ENCODE measurements around the gene HOXB7.

Gene HOXB7

GRCh38 chr17:48593840-48594537, 16.8 kb downstream of the HOXB7 start:
- peak; percentile 83 for DNase-seq

- peak; percentile 67 for DNase-seq
Measured at GRCh38 chr17:48593126-48593829, 17.5 kb downstream of the HOXB7 start, which contains the start of gene HOXB5. HOXB5 (minus strand) TSS chr17:48593779; CDS start chr17:48593682, 97 bp downstream.

DNA sequence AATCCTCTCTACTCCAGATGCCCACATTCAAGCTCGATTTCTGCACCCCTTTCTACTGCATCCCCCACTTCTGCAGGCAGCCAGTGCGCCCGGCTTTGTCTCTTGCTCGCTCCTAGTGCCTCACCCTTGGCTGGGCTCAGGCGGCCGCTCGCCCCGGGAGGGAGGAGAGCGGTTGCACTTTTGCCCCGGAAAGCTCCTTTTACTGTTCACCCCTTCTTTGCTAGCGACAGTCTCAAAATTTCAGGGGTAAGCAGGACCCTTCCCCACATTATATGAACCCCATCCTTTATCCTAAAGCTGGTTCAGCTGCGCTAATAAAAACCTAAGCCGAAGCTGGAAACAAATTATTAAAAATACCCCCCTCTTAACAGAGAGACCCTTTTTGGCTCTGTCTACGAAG, 18.2 kb downstream of the HOXB7 start:
- no peak for DNase-seq

GRCh38 chr17:48592057-48592514, 18.7 kb downstream of the HOXB7 start:
- DNase-seq: no peak

- no peak for DNase-seq
Measured at GRCh38 chr17:48591255-48592056, 19.4 kb downstream of the HOXB7 start.

GRCh38 chr17:48590607-48591161, 20.1 kb downstream of the HOXB7 start:
- no peak for DNase-seq

DNA sequence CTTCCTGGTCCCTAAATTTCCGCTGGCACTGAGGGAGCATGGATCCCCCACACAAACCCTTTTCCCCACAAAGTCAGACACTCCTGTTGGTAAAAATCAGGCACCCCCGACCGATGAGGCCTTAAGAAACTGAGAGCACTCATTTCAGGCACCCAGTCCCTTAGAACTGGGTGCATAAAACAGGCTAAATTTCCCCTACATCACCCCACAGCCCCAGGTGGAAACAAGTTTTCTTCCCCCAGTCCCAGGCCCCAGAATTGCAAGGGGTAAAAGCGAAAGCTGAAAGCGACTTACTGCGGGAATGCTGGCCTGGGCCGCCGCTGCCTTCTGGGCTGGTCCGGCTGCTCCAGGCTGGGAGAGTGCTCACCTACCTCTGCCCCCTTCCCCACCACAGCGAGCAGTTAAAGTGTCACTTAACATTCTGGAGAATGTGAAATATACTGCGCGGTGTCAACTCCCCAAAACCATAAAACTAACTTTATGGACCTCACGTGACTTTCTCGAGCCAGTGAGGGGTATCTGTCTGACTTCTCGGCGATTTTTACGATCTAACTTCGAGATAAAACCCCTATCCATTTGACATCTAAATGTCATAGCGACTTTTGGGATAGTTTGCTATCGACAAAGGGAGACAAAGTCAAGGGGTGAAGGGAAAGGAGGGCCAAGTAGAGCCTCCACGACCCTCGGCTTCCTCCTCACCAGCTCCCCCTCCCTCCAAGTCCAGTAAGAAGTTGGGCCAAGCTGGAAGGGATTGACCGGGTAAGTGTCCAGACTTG, 20.8 kb downstream of the HOXB7 start, which contains the start of gene HOXB3:
Gene HOXB3, minus strand, starts transcription at position 411 of the 776 bp plus-strand sequence. CDS start 37,767 bp downstream, outside the sequence.
- no peak for DNase-seq

- DNase-seq: no peak
Measured at GRCh38 chr17:48589060-48589830, 21.6 kb downstream of the HOXB7 start.

GRCh38 chr17:48588528-48588927, 22.3 kb downstream of the HOXB7 start:
- DNase-seq: no peak

DNA sequence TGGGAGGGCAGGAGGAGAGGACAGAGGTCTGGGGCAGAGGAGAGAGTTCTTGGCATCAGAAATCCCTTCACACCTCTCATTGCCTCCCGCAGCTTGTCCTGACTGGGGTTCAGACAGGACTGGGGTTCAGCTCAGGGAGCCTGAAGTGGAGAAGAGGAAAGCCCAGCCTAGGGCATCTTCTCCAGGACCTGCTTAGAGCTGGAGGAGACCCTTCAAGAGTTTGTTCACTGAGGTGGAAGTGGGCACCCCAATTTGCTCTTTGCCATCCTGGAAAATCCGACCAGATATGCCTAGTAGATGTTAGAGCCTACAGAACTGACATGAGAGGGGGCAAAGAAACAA, 22.8 kb downstream of the HOXB7 start:
- no peak for DNase-seq

GRCh38 chr17:48587276-48588073, 23.3 kb downstream of the HOXB7 start:
- peak; percentile 41 for DNase-seq

DNA sequence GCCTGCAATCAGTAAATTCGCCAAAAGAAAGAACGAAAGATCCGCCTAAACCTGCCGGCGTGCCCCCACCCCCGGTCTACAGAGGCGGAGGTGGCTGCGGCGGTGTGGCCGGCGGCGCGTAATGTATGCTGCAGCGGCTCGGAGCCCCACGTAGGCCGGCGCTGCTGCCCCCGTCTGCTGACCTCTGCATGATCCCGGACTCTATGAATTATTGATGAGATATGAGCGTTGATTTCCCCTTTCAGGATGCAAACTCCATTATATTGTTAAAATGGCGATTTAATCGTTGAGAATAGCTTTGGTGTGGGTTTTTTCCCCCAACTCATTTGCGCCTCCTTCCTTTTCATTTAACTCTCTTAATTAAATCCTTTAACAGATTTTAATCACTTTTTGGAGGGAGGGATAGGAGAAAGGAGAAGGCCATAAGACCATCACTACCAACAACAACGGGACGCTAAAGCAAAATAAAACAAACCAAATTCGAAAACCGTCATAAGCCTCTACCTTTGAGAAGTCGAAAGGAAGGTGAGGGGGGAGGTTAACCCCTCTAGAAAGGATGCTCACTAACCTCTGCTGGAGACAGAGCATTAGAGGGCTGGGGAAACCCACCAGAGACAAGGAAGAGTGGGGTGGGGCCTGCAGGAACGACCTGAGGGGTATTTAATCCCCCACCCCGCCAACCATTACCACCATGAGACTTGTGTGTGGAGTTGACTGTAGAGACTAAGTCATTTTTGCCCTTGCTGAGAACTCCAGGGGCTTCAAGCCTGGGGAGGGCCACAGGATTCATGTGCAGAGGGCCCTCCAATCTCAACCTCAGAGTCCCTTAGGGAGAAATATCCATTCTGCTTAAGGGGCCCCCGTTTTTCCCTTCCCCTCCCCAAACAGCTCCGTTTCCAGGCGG, 24.2 kb downstream of the HOXB7 start:
- DNase-seq: peak; percentile 36

- DNase-seq: no peak
Measured at GRCh38 chr17:48584223-48584741, 26.5 kb downstream of the HOXB7 start.

DNA sequence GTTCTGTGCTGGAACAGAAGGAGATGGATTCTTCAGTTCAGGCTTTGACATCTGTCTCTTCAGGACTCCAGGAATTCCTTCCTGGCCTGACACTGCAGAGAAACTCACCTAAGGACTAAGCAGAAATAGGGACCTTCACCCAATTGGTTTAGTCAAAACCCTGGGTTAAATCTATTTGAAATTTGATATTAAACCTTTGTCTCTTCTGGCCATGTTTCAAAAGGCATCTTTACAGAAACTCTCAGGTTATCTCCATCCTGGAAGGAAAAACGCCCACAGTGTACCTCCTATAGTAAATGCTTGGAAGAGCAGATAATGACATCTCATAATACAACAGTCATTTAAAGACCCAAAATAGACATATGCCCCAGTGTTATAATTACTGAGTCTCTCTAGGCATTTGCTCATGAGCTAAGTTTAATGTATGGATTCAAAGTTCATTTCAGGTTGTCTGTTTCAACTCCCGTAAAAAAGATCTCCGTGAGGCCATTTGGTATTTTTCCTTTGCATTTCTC, 27.1 kb downstream of the HOXB7 start:
- DNase-seq: no peak

- no peak for DNase-seq
Measured at GRCh38 chr17:48582750-48583069, 28.1 kb downstream of the HOXB7 start.

- DNase-seq: no peak
Measured at GRCh38 chr17:48579760-48580554, 30.9 kb downstream of the HOXB7 start.

GRCh38 chr17:48579471-48579759, 31.4 kb downstream of the HOXB7 start:
- DNase-seq: no peak

DNA sequence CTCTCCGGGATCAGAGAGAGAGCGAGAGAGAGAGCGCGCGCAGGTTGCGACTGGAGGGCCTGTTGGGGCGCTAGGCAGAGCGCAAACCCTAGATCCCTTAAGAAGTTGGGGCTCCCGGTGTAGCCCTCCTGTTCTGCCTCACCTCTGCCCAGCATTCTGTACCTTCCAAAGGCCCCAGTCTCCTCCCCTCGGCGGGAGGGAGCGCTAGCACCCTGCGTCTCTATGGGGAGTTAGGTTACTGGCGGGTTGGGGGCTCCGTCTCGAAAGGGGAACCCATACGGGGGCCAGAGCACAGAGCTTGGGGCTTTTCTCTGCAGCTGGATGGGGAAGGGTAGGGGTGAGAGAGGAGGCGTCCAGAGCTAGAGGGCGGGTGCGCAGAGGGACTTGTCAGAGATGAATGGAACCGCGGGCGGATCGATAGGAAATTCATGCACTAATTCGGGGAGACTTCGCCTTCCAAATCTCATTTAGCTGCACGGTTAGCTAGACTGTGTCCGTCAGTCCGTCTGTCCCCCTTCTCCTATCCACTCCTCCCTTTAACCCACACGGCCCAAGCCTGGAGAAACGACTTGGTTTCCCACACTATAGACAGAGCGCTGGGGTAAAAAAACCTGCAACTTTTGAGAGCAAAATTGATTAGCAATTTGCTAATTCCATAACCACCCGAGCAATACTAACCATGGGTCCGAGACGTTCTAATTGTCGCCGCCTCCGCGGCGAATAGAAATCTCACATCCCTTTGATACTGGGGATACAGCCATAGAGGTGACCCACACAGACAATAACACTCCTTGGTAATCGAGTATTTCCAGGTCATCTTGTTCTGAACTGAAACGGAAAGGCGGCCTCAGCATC, 32.0 kb downstream of the HOXB7 start:
- DNase-seq: no peak
